Measurements from ENCODE around the gene TRPC4AP.

- TF ChIP-seq CTCF (IDR thresholded peaks at IDR 0.05) (no peak), POLR2AphosphoS5 (IDR thresholded peaks at IDR 0.05) (no peak), POLR2A (IDR thresholded peaks at IDR 0.05) (no peak)
These were observed 85.2 kb downstream of the TRPC4AP start for GRCh38 chr20:35007413-35007812.

Data from prostate gland (tissue), 2 donors.